Stimulated activated CD4-positive, alpha-beta T cell treated with anti-CD3 and anti-CD28 coated beads, Interleukin-12 subunit alpha, Interleukin-12 subunit beta, amount 100 ng/mL, for 4 hours (primary cell): Measurements from ENCODE around the gene RC3H1.
"Not testable (repeated sequence)": the region's sequence is repeated elsewhere in the genome, so short reads cannot be mapped to it uniquely, and the experiment has no call there.

Experiments used
- DNase-seq: peaks from one replicate; pipeline ENCODE4 v3.0.0-alpha.2; 2020

The RC3H1 gene

GRCh38 chr1:174023440-174023839 lies 1.3 kb upstream of the RC3H1 start:
- no peak for DNase-seq

GRCh38 chr1:174022976-174023277 lies 770 bp upstream of the RC3H1 start:
- DNase-seq = no peak

DNA sequence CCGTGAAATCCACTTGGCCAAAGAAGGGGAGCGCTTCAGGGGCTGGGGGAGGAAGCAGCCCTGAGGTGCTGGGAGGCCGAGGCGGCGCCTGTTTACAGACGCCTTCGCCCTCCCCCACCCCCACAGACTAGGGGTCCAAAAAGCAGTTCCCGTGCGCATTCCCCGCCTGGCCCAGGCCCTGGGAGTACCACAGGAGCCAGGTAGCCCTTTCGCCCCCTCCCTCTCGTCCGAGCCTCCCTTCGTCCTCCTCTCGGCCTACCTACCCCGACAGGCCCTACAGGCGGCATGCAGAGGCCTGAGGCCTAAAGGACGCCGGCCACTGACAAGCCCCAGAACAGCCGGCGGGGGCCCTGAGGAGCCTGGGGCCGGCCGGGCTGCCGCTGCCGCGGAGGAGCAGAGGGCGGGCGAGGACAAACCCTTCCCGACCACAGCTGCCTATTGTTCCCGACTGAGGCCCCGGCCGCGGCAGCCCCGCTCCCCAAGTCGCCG lies 522 bp downstream of the RC3H1 start:
- DNase-seq = peak; percentile 16

DNA sequence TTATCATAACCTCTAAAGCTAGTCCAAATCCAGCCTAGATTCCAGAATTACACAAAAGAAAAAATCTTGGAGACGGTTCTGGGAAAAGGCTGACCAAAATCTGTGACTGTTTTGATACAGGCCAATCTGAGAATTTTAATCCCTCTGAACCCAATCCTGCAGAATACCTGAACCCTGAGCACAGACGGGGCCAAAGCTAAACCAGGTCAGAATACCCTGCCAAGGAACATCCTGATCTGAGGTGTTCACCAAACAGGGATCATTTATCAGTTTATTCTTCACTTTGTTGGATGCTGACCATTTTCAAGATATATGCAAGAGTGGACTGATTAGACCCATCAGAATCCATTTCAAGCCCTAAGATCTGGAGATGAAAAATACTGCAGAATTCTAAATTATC lies 3.6 kb downstream of the RC3H1 start:
- no peak for DNase-seq

- no peak for DNase-seq
Observed at GRCh38 chr1:174017231-174017970, 4.8 kb downstream of the RC3H1 start.

DNA sequence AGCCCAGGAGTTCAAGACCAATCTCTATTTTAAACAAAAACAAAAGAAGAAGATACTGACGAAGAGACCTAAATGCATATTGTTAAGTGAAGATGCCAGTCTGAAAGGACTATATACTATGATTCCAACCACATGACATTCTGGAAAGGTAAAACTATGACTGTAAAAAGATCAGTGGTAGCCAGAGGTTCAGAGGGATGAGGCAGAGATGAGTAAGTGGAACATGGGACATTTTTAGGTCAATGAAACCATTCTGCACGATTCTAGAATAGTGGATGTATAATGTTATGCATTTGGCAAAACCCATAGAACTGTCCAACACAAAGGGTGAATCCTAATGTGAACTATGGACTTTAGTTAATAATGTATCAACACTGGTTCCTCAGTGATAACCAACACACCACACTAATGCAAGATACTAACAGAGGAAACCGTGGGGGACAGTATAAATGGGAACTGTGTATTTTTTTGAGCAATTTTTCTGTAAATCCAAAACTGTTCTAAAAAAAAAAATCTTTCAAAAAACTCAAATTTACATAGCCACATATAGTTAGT lies 8.2 kb downstream of the RC3H1 start:
- DNase-seq = no peak

DNA sequence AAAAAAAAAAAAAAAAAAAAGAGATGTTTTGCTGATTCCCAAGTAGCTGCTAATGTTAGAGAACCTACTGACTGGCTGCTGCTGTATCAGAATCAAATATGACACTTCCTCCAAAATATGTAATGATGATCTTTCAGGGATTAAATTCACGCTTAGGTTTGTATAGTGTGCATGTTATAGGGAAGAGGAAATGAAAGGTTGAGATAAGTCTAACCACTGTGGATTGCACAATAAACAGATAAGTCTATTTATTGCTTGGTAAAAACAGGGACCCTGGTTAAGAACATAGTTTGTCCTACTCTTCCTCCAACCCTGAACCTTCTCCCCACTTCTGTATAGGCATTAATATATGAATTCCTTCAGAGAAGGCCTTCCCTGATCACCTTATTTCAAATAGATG lies 13.2 kb downstream of the RC3H1 start:
- no peak for DNase-seq

GRCh38 chr1:174008269-174008668 lies 13.9 kb downstream of the RC3H1 start:
- no peak for DNase-seq

DNA sequence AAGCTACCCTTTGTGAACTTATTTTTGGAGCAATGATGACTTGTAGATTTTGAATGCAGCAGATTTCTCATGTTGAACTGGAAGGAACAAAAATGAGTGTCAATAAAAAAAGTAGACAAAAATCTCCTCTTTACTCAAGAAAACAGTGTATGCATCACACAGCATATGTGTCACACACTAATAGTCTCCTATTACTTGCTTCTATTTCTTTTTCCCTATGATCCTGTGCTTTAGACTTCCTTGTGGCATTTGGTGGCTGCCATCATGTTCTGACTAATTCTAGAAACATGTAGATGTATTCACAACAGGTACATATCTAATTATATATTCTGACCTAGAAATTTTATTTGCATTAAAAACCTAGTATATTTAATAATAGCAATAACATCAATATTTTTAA lies 14.3 kb downstream of the RC3H1 start:
- no peak for DNase-seq

DNA sequence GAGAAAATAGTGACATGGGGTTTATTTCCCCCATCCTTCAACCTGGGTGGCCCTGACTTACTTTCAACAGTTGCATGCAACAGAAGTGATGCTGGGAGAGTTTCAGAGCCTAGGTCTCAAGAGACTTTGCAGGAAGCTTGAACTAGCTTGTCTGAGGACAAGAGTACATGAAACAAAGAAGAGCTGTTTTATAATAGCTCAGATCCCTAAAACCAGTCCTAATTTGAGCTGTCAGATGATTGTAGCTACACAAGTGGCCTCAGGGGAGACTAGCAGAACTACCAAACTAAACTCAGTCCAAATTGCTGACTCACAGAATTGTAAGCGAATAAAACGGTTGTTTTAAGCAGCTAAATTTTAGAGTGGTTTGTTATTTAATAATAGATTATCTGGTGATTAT lies 17.1 kb downstream of the RC3H1 start:
- DNase-seq = no peak

GRCh38 chr1:174003867-174004266 lies 18.3 kb downstream of the RC3H1 start:
- DNase-seq = no peak

DNA sequence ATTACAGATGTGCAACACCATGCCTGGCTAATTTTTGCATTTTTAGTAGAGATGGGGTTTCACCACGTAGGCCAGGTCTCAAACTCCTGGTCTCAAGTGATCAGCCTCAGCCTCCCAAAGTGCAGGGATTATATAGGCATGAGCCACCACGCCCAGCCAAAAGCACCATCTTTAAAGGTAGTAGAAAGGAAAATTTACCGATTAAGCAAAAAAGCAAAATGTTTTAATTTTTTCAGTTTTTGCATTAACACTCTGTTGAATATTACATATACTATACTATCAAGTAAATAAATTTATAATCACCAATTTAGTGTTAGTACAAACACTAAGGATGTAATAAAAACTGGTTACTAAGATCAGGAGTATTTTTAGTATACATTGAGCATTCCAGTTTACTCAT lies 20.6 kb downstream of the RC3H1 start:
- no peak for DNase-seq

GRCh38 chr1:174000371-174000770 lies 21.8 kb downstream of the RC3H1 start:
- DNase-seq = no peak

GRCh38 chr1:173997791-173998190 lies 24.4 kb downstream of the RC3H1 start:
- DNase-seq = no peak

DNA sequence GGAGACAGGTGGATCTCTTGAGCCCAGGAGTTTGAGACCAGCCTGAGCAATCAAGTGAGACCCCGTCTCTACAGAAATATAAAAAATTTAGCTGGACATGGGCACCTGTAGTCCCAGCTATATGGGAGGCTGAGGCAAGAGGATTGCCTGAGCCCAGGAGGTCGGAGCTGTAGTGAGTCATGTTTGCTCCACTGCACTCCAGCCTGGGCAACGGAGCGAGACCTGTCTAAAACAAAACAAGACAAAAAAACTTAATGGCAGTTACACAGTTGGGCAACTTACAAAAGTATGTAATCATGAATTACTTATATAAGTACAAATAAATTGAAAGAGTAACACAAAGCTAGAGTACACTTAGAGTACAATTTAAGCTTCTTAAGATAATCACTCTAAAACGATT lies 25.2 kb downstream of the RC3H1 start:
- no peak for DNase-seq

- DNase-seq = no peak
Observed at GRCh38 chr1:173995475-173995874, 26.7 kb downstream of the RC3H1 start.

GRCh38 chr1:173993948-173994347 lies 28.2 kb downstream of the RC3H1 start:
- DNase-seq = not testable (repeated sequence)

- DNase-seq = no peak
Observed at GRCh38 chr1:173988068-173988467, 34.1 kb downstream of the RC3H1 start.

GRCh38 chr1:173986951-173987350 lies 35.2 kb downstream of the RC3H1 start:
- no peak for DNase-seq

- no peak for DNase-seq
Observed at GRCh38 chr1:173970252-173970651, 51.9 kb downstream of the RC3H1 start.

DNA sequence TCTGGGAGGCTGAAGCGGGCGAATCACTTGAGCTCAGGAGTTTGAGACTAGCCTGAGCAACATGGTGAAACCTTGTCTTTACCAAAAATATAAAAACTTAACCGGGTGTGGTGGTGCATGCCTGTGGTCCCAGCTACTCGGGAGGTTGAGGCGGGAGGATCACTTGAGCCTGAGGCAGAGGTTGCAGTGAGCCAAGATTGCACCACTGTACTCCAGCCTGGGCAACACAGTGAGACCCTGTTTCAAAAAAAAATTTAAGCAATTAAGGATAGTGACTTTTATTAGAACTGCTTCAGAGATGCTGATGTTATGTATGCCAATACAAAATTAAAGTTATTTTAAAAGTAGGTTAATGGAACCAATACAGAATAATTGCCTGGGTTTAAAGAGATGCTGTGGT lies 56.3 kb downstream of the RC3H1 start:
- DNase-seq = not testable (repeated sequence)

GRCh38 chr1:173963477-173963876 lies 58.7 kb downstream of the RC3H1 start:
- DNase-seq = no peak

DNA sequence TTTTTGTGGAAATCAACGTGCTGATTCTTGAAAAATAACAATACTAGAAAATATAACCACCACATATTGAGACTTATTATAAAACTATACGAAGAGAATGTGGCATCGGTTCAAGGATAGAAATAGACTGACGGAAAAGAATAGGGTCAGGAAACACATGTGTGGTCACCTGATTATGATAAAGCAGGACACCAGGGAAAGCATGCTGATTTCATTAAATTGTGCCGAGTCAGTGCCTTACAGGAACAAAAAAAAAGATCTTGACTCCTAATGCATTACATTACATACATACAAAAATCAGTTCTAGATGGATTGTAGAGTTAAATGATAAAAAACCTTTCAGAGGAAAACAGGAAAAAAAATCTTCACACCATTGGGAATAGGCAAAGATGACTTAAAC lies 61.5 kb downstream of the RC3H1 start:
- no peak for DNase-seq

DNA sequence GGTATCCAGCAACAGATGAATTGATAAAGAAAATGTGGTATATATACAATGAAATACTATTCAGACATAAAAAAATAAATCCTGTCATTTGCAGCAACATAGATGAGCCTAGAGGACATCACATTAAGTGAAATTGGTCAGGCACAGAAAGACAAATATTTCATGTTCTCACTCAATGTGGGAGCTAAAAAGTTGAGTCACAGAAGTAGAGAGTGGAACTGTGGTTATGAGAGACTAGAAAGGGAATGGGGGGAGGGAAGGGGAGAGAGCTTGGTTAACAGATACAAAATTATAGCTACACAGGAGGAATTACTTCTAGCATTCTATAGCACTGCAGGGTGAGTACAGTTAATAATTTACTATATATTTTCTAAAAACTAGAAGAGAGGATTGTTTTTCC lies 68.0 kb downstream of the RC3H1 start:
- DNase-seq = no peak

DNA sequence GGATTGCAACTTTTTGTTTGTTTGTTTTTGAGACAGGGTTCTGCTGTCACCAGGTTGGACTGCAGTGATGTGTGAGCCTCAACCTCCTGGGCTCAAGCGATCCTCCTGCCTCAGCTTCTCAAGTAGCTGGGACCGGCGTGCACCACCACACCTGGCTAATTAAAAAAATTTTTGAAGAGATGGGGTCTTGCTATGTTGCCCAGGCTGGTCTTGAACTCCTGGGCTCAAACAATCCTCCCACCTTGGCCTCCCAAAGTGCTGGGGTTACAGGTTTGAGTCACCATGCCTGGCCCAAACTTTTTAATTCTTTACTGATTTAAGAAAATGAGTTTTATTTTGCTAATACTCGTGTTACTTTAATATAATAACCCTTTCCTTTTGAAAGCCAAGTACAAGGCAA lies 73.6 kb downstream of the RC3H1 start:
- DNase-seq = no peak
